Endodermal cell (in vitro differentiated cells): ENCODE data around the gene AKAP6. TPM values are rescaled to one million over a fixed set of nuclear protein-coding genes. Genes with fewer than 3 reads are reported as not detected.

Experiments used
- DNase-seq: peaks from one replicate; pipeline ENCODE4 v3.0.0-alpha.2; 2017
- H3K27ac ChIP-seq: 2 replicates; pipeline ENCODE4 v1.5.1; 2013; ENCODE audit warnings: mild to moderate bottlenecking, low read depth, low read length, moderate library complexity
- H3K27me3 ChIP-seq: 2 replicates; pipeline ENCODE4 v1.6.1; 2013; ENCODE audit warnings: mild to moderate bottlenecking, low read length, moderate library complexity; ENCODE audit not compliant: insufficient read depth, control insufficient read depth, poor library complexity, severe bottlenecking
- H3K36me3 ChIP-seq: 2 replicates; pipeline ENCODE4 v1.7.0; 2013; ENCODE audit warnings: mild to moderate bottlenecking, low read length, moderate library complexity; ENCODE audit not compliant: control insufficient read depth, insufficient read depth
- H3K4me1 ChIP-seq: one replicate; pipeline ENCODE4 v1.7.0; 2013; ENCODE audit warnings: low read length; ENCODE audit not compliant: control insufficient read depth, insufficient read depth
- H3K4me3 ChIP-seq: 2 replicates; pipeline ENCODE4 v1.5.1; 2013; ENCODE audit warnings: mild to moderate bottlenecking, low read length, moderate library complexity
- H3K9ac ChIP-seq: 2 replicates; pipeline ENCODE4 v1.6.1; 2013; ENCODE audit warnings: mild to moderate bottlenecking, low read length, moderate library complexity; ENCODE audit not compliant: poor library complexity, severe bottlenecking; ENCODE audit errors: extremely low read depth
- H3K9me3 ChIP-seq: 2 replicates; pipeline ENCODE4 v1.6.1; 2013; ENCODE audit warnings: mild to moderate bottlenecking, low read length, moderate library complexity; ENCODE audit not compliant: control insufficient read depth
- H3K27ac Mint-ChIP-seq: 2 replicates; pipeline ENCODE4 v1.8.0; 2020; ENCODE audit warnings: mixed read lengths
- H3K27me3 Mint-ChIP-seq: 2 replicates; pipeline ENCODE4 v1.8.0; 2021; ENCODE audit warnings: mild to moderate bottlenecking, mixed read lengths; ENCODE audit not compliant: insufficient read depth
- H3K36me3 Mint-ChIP-seq: 2 replicates; pipeline ENCODE4 v1.8.0; 2020; ENCODE audit warnings: low read depth, mixed read lengths
- H3K4me1 Mint-ChIP-seq: 2 replicates; pipeline ENCODE4 v1.8.0; 2020; ENCODE audit warnings: mixed read lengths
- H3K4me3 Mint-ChIP-seq: 2 replicates; pipeline ENCODE4 v1.8.0; 2020; ENCODE audit warnings: mild to moderate bottlenecking, moderate library complexity, mixed read lengths
- H3K9me3 Mint-ChIP-seq: 2 replicates; pipeline ENCODE4 v1.8.0; 2020; ENCODE audit warnings: mild to moderate bottlenecking, mixed read lengths
- CTCF ChIP-seq: fragments of 200-600 bp; sonication (generic); conservative IDR thresholded peaks from 2 replicates; pipeline ENCODE4 v1.5.0; 2021; ENCODE audit warnings: antibody characterized with exemption, mild to moderate bottlenecking
- WGBS, 2 experiments: methylation state at CpG; one replicate each; pipeline versions ENCODE4 v1.1.5 to v1.1.7; 2013; ENCODE audit warnings: missing lambda C conversion rate in 2 of 2, mixed read lengths in 1 of 2; ENCODE audit not compliant: insufficient coverage in 1 of 2, insufficient read length in 1 of 2; 5-methylcytosine and 5-hydroxymethylcytosine counted together
- total RNA-seq, 2 donors: library from RNA; stranded (reverse); fragmentation: NEBNext Ultra II Directional in 1 of 2; extraction: Animal tissue kit (Norgen Biotek cat#: 25700) in 1 of 2; gene quantifications; 2 replicates in 1 of 2; 3 replicates in 1 of 2; pipeline ENCODE4 v1.2.1, GENCODE V29; 2021

The AKAP6 gene
- total RNA-seq, 2 donors from 2014 or later: 4.3 to 5.0 TPM

DNA sequence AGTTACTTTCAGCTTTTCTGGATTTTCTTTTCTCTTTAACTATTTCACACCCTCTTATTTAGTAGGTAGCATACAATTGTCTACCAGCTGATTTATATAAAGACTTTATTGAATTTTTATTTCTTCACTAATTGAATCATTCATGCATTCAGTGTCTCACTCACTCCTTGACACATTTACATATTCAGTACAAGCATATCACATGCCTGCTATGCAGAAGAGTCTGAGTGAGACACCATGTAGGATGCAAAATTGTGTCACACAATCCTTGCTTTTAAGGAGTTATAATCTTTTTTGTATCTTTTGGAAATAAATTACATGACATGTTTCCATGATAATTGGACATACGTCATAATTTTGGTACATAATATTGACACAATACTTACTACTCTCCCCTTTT lies 83.0 kb downstream of the AKAP6 start:
- no peak for DNase-seq
- WGBS, 2 experiments: 100% methylated on average over 1 of the region's 1 CpG; no CpG with 5 or more reads in 1 of the 2 experiments
- H3K36me3 Mint-ChIP-seq: no peaks in the 10 kb centered on the region
- Histone ChIP-seq H3K27me3 (no peaks in the 10 kb centered on the region), H3K9ac (no peak overlapping the region), H3K27ac (no peak overlapping the region), H3K4me1 (no peaks in the 10 kb centered on the region), H3K36me3 (no peaks in the 10 kb centered on the region), H3K4me3 (no peak overlapping the region), H3K9me3 (no peaks in the 10 kb centered on the region)
- H3K27ac Mint-ChIP-seq: no peak overlapping the region
- peaks cover 5% of the 10 kb centered on the region for H3K4me1 Mint-ChIP-seq
- no peaks in the 10 kb centered on the region for H3K9me3 Mint-ChIP-seq
- H3K4me3 Mint-ChIP-seq: no peak overlapping the region
- no peak for TF ChIP-seq CTCF
- peaks cover 5% of the 10 kb centered on the region for H3K27me3 Mint-ChIP-seq

GRCh38 chr14:32412532-32412931 lies 83.4 kb downstream of the AKAP6 start:
- no peak overlapping the region for H3K9ac ChIP-seq
- H3K4me1 ChIP-seq: no peaks in the 10 kb centered on the region
- no peak for TF ChIP-seq CTCF
- H3K27ac ChIP-seq: no peak overlapping the region
- Mint-ChIP-seq H3K27ac (no peak overlapping the region), H3K9me3 (no peaks in the 10 kb centered on the region), H3K4me1 (peaks cover 5% of the 10 kb centered on the region), H3K4me3 (no peak overlapping the region), H3K27me3 (peaks cover 5% of the 10 kb centered on the region), H3K36me3 (no peaks in the 10 kb centered on the region)
- no peaks in the 10 kb centered on the region for H3K27me3 ChIP-seq
- 56 to 100% methylated on average over 1 to 2 of the region's 2 CpGs for WGBS, 2 experiments
- no peak for DNase-seq
- no peaks in the 10 kb centered on the region for H3K9me3 ChIP-seq
- no peak overlapping the region for H3K4me3 ChIP-seq
- no peaks in the 10 kb centered on the region for H3K36me3 ChIP-seq

DNA sequence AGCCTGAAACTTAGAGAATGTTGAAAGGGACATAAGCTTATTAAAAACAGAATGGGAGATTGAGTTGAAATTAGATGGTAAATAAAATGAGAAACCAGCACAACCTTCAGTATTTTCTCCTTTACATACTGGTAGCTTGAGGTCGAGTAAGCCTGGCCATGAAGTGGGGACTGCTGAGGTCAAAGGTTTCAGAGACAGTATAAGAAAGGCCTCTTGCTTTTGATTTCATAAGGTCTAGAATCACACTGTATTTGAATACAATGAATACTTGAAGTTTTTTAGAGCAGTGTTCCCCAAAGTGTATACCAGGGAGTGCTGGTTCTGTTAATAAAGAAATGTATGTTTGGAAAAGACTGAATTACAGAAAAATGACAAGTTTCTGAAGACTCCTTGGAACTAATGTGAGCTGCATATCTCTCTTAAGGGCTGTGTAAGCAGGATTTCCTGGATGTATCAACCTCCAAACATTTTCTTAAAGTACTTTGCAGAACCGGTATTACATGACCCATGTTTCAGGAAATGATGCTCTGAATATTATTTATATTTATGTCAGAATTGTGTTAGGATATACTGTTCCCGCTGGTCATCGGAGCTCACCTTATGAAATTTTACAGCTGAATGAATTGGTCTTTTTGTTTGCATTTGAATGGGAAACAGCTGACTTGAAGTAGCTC lies 85.0 kb downstream of the AKAP6 start:
- Histone ChIP-seq H3K9ac (no peak overlapping the region), H3K27ac (no peak overlapping the region), H3K4me3 (no peak overlapping the region), H3K36me3 (no peaks in the 10 kb centered on the region), H3K27me3 (no peaks in the 10 kb centered on the region), H3K9me3 (no peaks in the 10 kb centered on the region), H3K4me1 (no peaks in the 10 kb centered on the region)
- TF ChIP-seq CTCF: no peak
- Mint-ChIP-seq H3K9me3 (no peaks in the 10 kb centered on the region), H3K36me3 (no peaks in the 10 kb centered on the region), H3K4me3 (no peak overlapping the region), H3K27me3 (peaks cover 4% of the 10 kb centered on the region), H3K4me1 (peaks cover 5% of the 10 kb centered on the region), H3K27ac (no peak overlapping the region)
- DNase-seq: no peak
- 77 to 84% methylated on average over 2 to 4 of the region's 4 CpGs for WGBS, 2 experiments
